DMS 273 treated with DMSO at 0.1 percent for 48 hours (cell line): Measurements from ENCODE around the gene DSCAML1.

Experiments used
- DNase-seq: peaks from one replicate; lab custom pipeline; 2025; lab: John Stamatoyannopoulos, UW

Gene DSCAML1

DNA sequence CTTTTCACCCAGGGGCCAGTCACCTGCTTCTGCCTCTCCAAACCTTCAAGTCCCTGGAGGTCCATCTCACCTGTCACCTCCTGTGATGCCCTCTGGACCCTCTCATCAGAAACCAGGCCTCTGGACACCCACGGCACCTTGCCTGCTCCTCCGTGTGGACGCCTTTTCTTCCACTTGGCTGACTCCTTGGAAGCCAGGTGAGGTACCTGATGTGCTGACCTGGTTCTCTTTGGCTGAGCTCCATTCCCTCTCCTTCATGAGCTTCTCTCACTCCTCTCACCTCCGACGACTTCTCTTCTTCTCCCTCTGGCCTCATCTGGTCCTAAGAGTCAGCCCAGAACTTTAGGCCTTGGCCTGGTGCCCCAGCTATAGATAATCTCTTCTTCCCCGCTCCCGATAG is 370.1 kb downstream of the DSCAML1 start:
- no peak for DNase-seq

DNA sequence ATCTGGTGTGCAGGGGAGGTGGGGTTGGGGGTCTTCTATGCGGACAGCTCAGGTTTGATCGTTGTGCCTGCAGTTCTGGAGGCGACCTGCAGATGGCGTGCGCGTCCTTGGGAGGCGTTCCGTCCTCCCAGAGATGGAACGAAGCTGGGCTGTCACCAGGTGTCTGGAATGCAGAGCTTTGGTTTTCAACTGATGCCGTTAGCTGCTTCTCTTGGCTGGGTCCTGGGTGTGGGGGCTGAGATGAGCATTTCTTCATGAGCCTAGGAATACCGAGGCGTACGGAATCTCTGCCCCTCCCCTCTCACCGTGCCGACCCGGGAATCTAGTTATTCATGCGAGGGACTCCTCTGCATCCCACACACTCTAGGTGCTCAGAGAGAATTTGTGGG is 370.7 kb downstream of the DSCAML1 start:
- DNase-seq: no peak

DNA sequence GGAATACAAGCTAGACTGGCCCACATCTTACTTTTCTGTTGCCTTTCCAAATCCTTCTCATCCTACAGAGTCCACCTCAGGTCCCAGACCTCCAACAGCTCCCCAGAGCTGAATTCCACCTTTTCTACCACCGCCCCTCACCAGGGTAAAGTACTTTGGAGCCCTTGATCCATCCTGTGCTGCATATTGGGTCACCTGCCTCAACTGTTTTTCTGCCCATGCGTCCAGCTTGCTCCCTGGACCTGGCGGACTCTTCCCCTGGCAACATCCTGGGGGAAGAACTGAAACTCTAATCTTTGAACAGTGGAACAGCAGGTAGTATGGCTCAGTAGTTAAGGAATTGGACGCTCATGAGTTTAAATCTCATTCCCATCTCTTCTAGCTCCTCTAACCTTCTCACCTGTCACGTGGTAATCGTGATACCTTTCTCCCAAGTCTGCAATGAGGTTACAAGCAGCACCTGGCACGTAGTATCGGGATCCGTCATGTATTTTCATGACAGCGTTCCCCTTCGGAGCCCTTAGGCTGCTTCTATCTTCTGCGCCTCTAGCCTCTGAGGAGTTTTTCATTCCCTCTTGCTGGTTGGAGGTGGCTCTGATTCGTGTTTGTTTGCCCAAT is 371.2 kb downstream of the DSCAML1 start:
- no peak for DNase-seq

DNA sequence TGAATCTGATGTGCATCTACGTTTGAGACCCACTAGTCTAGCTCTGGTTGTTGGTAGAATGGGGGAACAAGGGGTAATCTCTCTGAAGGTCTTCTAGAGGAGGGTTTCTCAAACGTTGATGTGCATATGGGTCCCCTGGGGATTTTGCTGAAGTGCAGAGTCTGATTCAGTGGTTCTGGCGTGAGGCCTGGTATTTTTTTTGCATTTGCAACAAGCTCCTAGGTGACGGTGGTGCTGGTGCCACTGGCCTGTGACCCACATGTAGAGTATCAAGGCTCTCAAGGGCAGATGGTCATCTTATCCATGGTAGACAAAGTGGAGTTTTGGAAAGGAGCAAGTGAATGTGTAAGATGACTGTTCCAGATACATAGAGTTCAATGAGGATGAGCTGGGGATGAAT is 372.2 kb downstream of the DSCAML1 start:
- DNase-seq: no peak

DNA sequence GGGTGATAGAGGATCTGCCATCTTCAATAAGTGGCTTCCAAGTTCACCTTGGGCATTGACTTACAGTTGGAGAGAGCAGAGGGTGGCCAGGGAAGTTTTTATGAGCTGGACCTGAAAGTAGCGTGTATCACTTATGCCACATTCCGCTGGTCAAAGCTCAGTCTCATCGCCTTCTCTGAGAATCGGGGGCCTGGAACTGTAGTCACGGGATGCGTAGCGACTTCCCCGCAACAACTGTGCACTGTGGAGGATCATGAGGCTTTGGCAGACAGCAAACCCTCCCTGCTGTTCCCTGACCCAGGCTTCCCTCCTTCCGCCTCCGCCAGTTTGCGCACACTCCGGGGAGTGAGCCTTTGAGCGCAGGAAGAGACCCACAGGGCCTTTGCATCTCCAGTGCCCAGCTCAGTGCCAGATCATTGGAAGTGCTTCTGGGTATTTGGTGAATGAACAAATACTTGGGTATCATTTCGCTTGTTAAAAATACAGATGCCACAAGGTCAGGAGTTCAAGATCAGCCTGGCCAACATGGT is 373.9 kb downstream of the DSCAML1 start:
- DNase-seq: no peak

DNA sequence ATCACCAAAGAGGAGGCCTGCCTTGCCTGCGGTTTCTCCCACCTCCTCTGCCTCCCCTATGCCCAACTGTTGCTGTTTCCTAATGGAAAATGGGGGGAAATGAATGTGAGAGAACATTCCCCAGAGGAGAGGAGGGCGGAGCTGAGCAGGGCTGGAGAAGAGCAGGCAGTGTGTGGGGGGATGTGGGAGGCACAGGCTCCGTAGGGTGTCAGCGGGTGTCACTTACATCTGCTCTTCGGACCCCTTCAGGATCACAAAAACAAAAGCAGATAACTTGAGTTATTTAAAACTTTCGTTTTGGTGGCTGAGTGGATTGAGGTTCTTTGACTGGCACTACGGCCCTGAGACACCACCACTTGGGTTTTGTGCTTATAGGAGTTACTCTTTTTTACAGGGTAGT is 375.5 kb downstream of the DSCAML1 start:
- no peak for DNase-seq

DNA sequence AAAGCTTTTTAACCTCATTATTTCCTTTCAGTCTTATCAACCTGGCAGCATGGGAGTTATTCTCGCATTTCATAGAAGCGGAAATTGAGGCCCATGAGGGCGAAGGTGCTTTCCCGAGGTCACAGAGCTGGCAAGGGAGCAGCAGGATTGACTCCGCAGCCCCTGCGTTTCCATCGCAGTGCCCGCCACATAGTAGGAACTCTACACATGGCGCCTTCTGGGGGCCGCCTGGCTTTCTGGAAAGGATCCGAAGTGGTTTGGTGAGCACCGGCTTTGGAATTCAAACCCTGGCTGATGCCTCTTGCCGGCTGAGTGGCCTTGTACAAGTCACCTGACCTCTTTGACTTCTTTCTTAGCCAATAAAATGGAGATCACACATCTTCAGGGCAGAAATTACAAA is 376.0 kb downstream of the DSCAML1 start:
- no peak for DNase-seq

DNA sequence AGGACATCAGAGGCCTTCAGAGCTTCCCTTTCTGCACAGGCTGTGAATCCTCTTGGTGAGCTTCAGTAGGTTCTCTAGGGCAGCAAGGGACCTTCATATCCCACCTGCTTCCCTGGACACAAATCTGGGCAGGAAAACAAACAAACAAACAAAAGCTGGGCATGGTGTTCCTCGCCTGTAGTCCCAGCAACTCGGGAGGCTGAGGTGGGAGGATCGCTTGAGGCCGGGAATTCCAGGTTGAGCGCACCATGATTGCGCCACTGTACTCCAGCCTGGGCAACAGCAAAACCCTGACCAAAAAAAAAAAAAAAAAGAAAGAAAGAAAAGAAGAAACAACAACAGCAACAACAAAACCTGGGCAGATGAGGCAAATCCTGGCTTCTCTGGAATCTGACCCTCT is 376.4 kb downstream of the DSCAML1 start:
- no peak for DNase-seq

DNA sequence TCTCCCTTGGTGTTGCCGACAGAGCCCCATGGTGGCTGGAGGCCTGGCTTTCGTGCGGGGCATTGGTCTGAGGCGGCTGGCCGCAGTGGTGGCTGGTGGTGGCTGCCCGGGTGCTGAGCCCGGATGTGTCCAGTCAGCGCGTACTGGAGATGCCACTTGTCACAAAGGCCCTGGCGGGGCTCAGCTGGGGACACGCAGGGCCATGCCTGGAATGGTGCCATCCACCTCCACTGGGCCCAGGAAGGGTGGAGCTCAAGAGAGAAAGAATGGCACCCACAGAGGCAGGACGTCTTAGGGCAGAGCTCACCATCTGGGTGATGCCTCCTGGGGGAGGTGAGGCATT is 376.9 kb downstream of the DSCAML1 start:
- DNase-seq: no peak

DNA sequence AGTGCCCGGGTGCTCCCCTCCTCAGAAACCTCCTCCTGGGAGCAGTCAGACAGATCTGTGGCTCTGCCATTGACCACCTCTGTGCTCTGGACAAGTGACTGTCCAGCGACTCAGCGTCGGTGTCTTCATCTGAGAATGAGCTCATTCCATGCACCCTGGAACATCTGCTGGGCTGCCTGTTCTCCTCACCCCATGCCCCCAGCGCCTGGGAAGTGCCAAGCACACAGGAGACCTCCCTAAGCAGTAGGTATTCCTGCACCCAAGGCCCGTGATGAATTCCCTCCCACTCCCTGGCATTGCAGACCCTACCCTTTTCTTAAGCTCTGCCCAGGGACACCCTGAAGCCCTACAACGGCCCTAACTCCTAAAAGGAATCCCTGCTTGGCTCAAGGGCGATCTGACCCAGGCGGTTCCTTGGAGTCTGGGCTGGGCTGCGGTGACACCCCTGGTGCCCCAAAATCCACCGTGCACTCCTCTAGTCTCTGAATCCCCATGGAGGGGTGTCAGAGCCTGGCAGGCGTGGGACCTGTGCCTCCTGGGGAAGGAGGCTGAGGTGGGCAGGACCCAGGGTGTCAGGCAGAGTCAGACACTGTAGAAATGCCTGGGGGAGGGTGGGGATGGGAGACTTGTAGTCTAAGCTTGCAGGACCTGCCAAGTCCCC is 377.4 kb downstream of the DSCAML1 start:
- no peak for DNase-seq

DNA sequence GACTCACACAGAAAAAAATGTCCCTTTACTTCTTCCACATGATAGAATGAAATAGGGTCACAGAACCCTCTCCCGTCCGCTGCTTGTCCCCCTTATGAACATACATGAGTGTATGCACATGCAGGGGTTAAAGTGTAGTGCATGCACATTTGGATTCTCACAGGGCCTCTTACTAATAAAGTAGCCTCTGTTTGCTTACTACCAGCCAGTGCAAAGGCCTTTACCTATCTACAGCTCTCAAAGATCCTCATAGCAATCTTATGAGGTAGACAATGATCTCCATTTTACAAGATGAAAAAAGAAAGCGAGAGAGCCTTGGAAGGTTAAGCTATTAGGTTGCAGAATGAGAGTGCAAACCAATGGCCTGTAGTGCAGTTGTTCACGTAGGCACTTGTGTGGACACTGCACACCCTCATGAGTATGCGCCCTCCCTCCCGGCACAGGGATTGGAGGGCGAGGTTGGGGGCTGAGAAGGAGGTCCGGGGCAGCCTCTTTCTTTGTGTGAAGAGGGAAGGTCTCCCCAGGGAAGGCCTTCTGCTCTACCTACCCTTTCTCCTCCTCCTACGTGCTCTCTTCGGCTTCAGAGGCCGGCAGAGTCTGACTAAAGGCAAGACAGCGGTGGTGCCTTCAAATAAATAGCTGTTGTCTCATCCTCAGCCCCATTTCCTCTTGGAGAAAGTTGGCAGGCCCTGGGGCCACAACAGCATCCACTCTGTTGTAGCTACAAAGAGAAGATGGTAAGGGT is 378.1 kb downstream of the DSCAML1 start:
- DNase-seq: no peak

DNA sequence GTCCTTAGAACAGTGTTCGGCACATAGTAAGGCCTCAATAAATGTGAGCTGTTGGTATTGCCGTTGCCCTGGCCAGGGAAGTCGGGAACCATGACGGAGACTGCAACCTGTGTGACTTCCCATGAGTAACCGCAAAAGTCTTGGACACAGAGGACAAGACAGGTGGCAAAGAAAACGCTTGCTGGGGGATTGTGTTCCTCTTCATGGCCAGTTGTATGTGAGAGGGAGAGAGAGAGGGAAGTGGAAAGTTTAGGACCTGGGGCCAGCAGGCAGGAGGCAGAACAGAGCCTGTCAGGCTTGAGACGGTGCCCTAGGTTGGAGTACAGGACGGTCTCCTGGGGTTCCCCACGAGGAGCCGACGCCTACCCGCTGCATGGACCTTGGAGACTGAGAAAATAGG is 379.2 kb downstream of the DSCAML1 start:
- no peak for DNase-seq

DNA sequence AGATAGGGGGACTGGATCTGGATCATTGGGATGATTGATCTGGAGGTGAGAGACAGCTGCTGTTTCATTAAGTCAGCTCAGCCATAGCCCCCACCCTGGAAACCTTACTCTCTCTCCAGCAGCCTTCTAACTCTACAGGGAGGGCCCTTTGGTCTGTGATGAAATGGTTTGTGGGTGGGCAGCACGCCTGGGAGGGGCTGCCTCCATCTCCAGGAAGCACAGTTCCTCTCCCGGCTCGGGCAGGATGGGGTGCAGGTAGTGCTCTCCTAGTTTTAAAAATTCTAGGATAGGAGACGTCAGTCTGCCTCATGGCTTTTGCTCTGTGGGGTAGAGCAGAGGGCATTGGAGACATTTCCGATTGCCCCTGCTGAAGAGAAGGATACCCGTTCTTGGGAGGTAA is 379.7 kb downstream of the DSCAML1 start:
- DNase-seq: no peak

DNA sequence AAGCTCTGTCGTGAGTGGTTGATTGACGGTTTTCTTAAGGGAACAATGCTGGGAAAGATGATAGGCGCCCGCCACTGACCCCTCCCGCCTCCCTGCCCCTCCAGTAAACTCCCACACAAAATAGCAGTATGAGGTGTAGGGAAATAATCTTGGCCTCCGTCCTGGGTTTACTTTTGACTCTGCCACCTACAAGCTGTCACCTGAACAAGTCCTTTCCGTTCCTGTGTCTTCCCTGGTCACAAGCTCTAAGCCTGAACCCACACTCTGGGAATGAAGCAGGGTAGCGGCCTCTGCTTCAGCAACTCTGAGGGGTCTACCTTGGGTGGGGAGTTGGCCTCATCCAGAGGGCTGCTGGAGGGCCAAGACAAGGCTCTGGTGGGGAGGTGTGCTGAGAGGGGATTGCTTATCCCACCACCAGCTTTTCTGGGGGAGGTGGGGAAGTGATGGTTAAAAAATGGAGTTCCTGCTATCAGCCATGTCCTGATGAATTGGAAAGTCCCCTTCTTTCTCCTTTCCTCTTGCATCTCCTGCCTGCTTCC is 381.6 kb downstream of the DSCAML1 start:
- DNase-seq: no peak

DNA sequence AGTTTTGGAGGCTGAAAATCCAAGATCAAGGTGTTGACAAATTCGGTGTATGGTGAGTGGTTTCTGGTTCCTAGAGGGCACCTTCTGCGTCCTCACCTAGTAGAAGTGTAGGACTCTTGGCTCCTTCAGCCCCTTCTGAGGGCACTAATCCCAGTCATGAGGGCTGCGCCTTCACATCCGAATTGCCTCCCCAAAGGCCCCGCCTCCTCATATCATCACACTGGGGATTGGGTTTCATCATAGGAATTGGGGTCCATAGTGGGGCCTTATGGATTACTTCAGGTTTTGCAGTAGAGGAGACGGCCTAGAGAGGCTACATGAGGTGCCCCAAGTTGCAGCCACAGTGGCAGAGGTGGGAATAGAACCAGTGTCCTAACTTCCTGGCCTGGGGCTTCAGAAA is 382.3 kb downstream of the DSCAML1 start:
- no peak for DNase-seq

DNA sequence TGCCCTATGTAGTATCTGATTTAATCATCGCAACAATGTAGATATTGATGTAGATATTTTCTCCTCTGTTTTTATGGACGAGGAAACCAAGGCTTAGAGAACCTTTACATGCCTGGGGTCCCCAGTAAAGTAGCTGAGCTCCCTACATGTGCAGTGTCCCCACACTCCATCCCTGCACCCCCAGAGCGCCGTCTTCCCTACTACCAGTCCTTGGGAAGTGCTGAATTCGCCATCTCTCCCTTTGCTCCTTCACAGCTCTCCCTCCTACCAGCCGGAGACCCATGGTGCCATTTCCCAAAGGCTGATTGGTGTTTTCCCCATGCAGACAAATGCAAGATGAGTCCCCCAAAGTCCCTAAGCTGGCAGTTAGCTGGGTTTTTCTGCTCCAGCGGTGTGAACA is 383.4 kb downstream of the DSCAML1 start:
- DNase-seq: no peak

DNA sequence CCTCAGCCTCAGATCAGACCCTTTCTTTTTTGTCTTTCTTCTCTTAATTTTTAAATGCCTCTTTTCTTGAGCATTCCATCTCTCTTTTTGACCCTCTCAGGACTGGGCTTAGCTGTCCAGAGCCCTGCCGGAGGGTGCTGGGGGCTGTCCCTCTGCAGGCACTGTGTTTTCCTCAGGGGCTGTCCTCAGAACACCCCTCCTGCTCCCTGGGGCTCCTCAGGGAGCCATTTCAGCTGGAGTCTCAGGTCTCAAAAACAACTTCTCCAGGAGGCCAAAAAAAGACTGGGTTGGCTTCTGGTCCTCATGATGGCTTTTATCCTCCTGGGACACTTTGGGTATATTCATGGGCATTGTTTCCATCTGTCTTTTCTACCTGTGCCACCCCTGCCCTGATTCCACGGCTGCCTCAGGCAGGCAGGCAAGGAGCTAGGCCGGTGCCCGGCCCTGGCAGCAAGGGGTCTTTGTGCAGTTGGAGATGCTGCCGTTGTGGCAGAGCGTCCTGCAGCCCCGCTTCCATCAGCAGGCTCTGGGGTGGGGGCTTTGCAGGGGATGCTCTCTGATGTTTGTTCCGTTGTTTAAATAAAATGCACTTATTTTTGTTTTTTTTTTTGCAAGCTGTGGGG is 384.3 kb downstream of the DSCAML1 start:
- no peak for DNase-seq

DNA sequence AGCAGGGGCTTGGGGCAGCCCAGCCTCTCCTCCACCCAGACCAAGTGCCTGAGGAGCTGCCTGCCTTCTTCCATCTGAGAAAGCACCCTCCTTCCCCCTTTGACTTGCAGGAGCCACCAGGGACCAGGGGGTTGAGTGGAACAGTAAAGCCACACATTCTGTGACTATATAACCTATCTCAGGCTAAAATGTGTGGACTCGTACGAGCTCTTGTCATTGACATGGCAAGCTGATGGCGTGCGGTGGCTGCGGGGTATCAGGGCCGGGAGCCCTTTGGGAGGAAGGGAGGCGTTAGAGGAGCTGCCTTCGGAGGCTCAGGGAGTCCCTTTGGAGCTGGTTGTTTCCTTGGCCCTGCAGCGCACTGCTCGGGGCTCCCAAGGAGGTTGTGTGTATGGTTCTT is 384.8 kb downstream of the DSCAML1 start:
- no peak for DNase-seq

DNA sequence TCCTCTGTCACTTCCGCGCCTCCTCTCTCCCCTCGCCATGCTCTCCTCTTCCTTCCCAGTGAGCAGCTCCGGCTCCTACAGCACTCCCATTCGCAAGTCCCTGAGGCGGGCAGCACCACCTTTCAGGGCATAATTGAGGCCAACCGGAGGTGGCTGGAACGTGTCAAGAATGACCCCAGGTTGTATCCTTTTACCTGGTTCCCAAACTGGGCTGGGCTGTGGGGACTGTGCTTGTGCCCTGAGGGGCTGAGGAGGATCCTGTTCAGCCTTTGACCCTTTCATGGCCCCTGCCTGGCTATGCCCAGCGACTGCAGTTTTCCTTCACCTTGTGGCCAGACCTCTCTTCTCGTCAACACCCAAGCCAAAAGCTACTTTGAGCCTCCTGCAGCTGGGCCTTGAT is 385.3 kb downstream of the DSCAML1 start:
- no peak for DNase-seq

DNA sequence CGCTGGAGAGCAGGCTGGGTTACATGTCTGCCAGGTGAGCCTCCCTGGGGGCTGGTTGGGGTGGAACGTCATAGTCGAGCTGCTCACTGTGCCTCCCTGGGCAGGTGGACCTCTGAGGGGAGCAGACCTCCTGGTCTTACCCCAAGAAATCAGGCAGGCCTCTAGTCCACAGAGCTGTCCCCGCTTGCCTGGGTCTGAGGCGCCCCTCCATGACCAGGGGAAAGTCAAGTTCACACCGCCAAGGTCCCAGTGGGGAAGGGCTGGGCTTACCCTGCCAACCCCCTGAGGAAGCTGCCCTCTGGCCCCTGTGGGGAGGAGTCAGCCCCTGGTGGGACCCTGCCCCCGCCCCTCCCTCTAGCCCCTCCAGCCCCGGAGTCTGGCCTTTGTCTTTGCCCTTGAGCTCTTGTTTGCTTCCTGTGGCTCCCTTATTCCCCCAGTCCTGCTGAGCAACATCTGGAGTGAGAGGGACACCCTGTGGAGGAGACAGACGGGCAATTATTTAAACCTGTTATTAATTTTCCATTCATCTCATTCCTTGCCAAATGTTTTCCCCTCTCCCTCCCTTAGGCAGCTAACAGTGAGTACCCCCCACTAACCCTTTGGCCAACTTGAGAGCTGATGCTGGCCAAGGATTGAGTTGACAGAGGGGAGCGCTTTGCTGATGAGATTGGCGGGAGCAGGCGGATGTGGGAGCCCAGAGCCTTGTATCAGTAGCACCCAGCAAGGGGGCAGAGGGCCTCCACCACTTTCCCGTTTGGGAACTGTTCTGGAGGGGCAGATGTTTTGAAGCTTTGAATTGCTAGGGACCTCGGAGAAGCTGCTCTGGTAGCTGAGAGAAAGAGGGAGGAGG is 385.9 kb downstream of the DSCAML1 start:
- peak; percentile 83 for DNase-seq

DNA sequence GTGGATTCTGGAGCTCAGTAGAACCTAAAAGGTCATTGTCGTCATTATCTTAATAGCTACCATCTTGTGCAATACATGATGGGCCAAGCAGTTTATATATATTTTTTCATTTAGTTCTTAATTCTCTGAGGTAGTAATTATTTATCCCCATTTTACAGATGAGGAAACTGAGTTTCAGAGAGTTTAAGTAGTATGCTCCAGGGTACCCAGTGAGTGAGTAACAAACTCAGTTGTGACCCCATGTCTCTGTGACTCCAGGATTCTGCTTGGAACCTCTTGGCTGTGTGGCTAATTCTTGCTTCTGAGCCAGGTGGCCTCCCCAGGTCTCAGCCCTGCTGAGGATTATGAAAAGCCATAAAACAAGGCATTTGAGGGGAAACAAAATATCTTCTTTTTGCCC is 386.8 kb downstream of the DSCAML1 start:
- DNase-seq: no peak

DNA sequence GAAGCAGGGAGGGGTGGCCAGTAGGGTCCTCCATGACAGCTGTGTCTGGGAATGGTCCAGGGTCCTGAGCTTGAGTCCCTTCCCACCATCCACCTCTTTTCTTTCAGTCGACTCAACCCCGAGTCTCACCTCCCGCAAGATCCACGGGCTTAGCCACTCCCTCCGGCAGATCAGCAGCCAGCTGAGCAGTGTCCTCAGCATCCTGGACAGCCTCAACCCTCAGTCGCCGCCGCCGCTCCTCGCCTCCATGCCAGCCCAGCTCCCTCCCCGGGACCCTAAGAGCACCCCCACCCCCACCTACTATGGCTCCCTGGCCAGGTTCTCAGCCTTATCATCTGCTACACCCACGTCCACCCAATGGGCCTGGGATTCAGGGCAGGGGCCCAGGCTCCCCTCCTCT is 387.5 kb downstream of the DSCAML1 start:
- no peak for DNase-seq
